Spleen (tissue), 11 donors: Measurements from ENCODE around the gene RYK. TPM values are rescaled to one million over a fixed set of nuclear protein-coding genes. Genes with fewer than 3 reads are reported as not detected.

Experiments used
- DNase-seq: peaks from one replicate; pipeline ENCODE4 v3.0.0-alpha.2; 2020
- H3K27ac ChIP-seq, 8 donors: fragments of 200-600 bp; sonication (generic) in 7 of 8; 1 replicate in 4 of 8; 2 replicates in 4 of 8; pipeline versions ENCODE4 v1.5.0 to v1.8.0; 2016 to 2021; ENCODE audit warnings: inconsistent platforms in 4 of 8, mild to moderate bottlenecking in 4 of 8, moderate library complexity in 1 of 8
- H3K27me3 ChIP-seq, 7 donors: fragments of 200-600 bp; sonication (generic) in 6 of 7; replicated peaks in 1 of 7; 1 replicate in 4 of 7; 2 replicates in 3 of 7; pipeline versions ENCODE4 v1.5.0 to v1.8.0; 2016 to 2021; ENCODE audit warnings: inconsistent platforms in 3 of 7, mild to moderate bottlenecking in 1 of 7
- H3K36me3 ChIP-seq, 6 donors: fragments of 200-600 bp; sonication (generic) in 5 of 6; 1 replicate in 4 of 6; 2 replicates in 2 of 6; pipeline versions ENCODE4 v1.5.0 to v1.8.0; 2016 to 2021; ENCODE audit warnings: inconsistent platforms in 2 of 6
- H3K4me1 ChIP-seq, 6 donors: fragments of 200-600 bp; sonication (generic) in 5 of 6; 1 replicate in 3 of 6; 2 replicates in 3 of 6; pipeline versions ENCODE4 v1.5.0 to v1.8.0; 2016 to 2021; ENCODE audit warnings: inconsistent platforms in 3 of 6
- H3K4me3 ChIP-seq, 8 donors: fragments of 200-600 bp; sonication (generic) in 7 of 8; 1 replicate in 4 of 8; 2 replicates in 4 of 8; pipeline versions ENCODE4 v1.5.0 to v1.8.0; 2016 to 2021; ENCODE audit warnings: inconsistent platforms in 4 of 8, mild to moderate bottlenecking in 4 of 8, moderate library complexity in 2 of 8
- H3K9me3 ChIP-seq, 8 donors: fragments of 200-600 bp; sonication (generic) in 7 of 8; 1 replicate in 4 of 8; 2 replicates in 4 of 8; pipeline versions ENCODE4 v1.5.0 to v1.8.0; 2016 to 2021; ENCODE audit warnings: inconsistent platforms in 4 of 8
- CTCF ChIP-seq, 11 experiments: fragments of 200-600 bp in 7 of 11; fragments of 450-650 bp in 4 of 11; sonication (generic) in 4 of 11; IDR thresholded peaks in 8 of 11; conservative IDR thresholded peaks in 3 of 11; 1 replicate in 7 of 11; 2 replicates in 4 of 11; pipeline versions ENCODE4 v1.4.0 to v1.8.0; 2016 to 2021; ENCODE audit warnings: antibody characterized with exemption in 11 of 11, inconsistent platforms in 4 of 11, mild to moderate bottlenecking in 1 of 11
- POLR2A ChIP-seq, 3 donors: fragments of 450-650 bp; IDR thresholded peaks; one replicate each; pipeline ENCODE4 v1.5.1; 2017; ENCODE audit warnings: antibody characterized with exemption in 3 of 3, mild to moderate bottlenecking in 1 of 3
- POLR2AphosphoS5 ChIP-seq, 3 donors: sonication (generic); formaldehyde crosslinking; IDR thresholded peaks; one replicate each; pipeline ENCODE4 v1.5.1; 2017; ENCODE audit warnings: antibody characterized with exemption in 3 of 3
- WGBS, 5 donors: extraction: QIAGEN DNeasy Blood & Tissue Kit in 3 of 5; methylation state at CpG; one replicate each; pipeline versions ENCODE4 v1.1.5 to v1.1.7; 2013 to 2018; 5-methylcytosine and 5-hydroxymethylcytosine counted together
- intact Hi-C: fragments of 100-400 bp; cut with DNase I; formaldehyde crosslinking; loops from one replicate; pipeline ENCODE4 v1.15.0; 2023; ENCODE audit warnings: low total_unique reads
- polyA plus RNA-seq, 3 donors: library from polyadenylated mRNA; stranded (reverse); fragments of 200-250 nt; gene quantifications; one replicate each; pipeline ENCODE4 v1.2.1, GENCODE V29; 2013
- total RNA-seq, 7 donors: library from RNA; depleted of rRNA in 3 of 7; stranded (reverse); fragments of >200 nt in 3 of 7; fragmentation: NEBNext Ultra II Directional in 4 of 7; extraction: Animal tissue kit (Norgen Biotek cat#: 25700) in 4 of 7; gene quantifications; one replicate each; pipeline versions ENCODE4 v1.1.0 to v1.2.1, GENCODE V29; 2016 to 2021
- donor health status: healthy with polysubstance abuse.
- donor health status: DM: no; HTN: no; CAD: no; lungs with moderate emphysema.
- donor health status: DM: no; HTN: no; CAD: no.
- donor health status: Bipolar disorder and iron deficiency.
- donor health status: healthy.
- donor health status: DM: no; HTN: no; CAD: no.
- donor health status: DM: yes; HTN: yes; CAD: no.

Gene RYK
- total and polyA plus RNA-seq, 10 donors: 18.9 to 108 (median 50.9) TPM

- DNase-seq: no peak
- no peak for TF ChIP-seq POLR2AphosphoS5 (IDR thresholded peaks at IDR 0.05)
- no peak for TF ChIP-seq CTCF (IDR thresholded peaks at IDR 0.05 in 8 of 11, conservative IDR thresholded peaks at IDR 0.05 in 3 of 11)
- TF ChIP-seq POLR2A (IDR thresholded peaks at IDR 0.05): no peak
- intact Hi-C loops: no loop called here
- H3K27ac ChIP-seq: no peak overlapping the region
- H3K4me1 ChIP-seq: peaks cover 0 to 21% (median 10%) of the 10 kb centered on the region in 6 donors
- no peak overlapping the region for H3K4me3 ChIP-seq
- peaks cover 0 to 13% (median 0%) of the 10 kb centered on the region in 7 donors for H3K27me3 ChIP-seq
- peaks cover 0 to 6% (median 0%) of the 10 kb centered on the region in 8 donors for H3K9me3 ChIP-seq
- no peaks in the 10 kb centered on the region for H3K36me3 ChIP-seq
These were observed 46.0 kb upstream of the RYK start for GRCh38 chr3:134296616-134297015.

GRCh38 chr3:134295930-134296329 lies 45.3 kb upstream of the RYK start:
- H3K4me1 ChIP-seq: peaks cover 0 to 25% (median 10%) of the 10 kb centered on the region in 6 donors
- H3K9me3 ChIP-seq: peaks cover 0 to 6% (median 0%) of the 10 kb centered on the region in 8 donors
- H3K4me3 ChIP-seq: no peak overlapping the region
- 95 to 100% (median 100%) methylated on average over 1 of the region's 1 CpG for WGBS, 5 donors
- DNase-seq: no peak
- H3K36me3 ChIP-seq: no peaks in the 10 kb centered on the region
- intact Hi-C loops: no loop called here
- no peak overlapping the region for H3K27ac ChIP-seq
- peaks cover 0 to 13% (median 0%) of the 10 kb centered on the region in 7 donors for H3K27me3 ChIP-seq
- TF ChIP-seq POLR2AphosphoS5 (IDR thresholded peaks at IDR 0.05): no peak
- TF ChIP-seq CTCF (IDR thresholded peaks at IDR 0.05 in 8 of 11, conservative IDR thresholded peaks at IDR 0.05 in 3 of 11): no peak
- no peak for TF ChIP-seq POLR2A (IDR thresholded peaks at IDR 0.05)

DNA sequence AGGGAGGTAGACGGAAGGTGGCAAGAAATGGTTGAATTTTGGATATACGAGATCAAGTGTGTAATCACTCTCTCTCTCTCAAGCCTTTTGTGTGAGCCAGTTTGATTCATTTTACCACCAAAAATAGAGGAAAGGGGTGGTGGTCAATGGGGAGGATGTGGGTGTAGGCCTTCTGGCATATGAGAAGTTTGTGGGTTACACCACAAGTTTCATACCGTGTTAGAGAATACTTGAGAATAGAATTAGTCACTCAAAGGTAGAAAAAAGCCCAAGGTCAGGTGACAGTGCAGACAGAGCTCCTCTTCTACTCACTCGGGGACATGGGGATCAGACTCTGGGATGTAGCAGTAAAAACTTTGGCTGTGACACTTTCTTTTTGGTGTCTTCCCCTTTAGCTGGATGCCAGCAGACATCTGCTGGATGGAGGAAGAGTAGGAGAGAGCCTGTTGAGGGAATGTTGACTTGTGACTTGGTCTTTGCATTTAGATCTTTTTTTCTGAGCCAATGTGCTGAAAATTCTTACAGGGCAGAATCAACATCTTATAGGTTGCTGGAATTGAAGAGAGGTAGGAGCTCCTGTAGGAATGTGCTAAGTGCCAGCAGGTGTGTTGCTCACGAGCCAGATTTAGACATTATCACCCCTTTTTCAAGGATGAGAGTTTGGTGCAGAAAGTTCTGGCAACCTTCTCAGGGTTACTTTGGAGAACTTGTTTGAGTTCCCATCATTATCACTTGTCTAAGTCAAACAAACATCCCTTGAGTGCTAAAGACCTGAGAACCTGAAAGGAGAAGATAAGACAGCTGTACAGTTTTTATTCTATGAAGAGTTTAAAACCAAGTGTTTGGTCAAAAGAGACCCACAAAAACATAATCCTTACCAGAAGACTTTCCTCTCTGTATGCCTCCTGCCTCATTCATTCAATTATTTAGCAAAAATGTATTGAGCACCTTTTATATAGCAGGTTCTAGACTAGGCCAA lies 43.9 kb upstream of the RYK start:
- intact Hi-C loops: no loop called here
- Histone ChIP-seq H3K27ac (no peak overlapping the region), H3K27me3 (peaks cover 0 to 13% (median 0%) of the 10 kb centered on the region in 7 donors), H3K9me3 (peaks cover 0 to 6% (median 0%) of the 10 kb centered on the region in 8 donors), H3K4me3 (no peak overlapping the region), H3K36me3 (no peaks in the 10 kb centered on the region), H3K4me1 (peaks cover 0 to 25% (median 10%) of the 10 kb centered on the region in 6 donors)
- DNase-seq: no peak
- TF ChIP-seq POLR2AphosphoS5 (IDR thresholded peaks at IDR 0.05) (no peak), POLR2A (IDR thresholded peaks at IDR 0.05) (no peak), CTCF (IDR thresholded peaks at IDR 0.05 in 8 of 11, conservative IDR thresholded peaks at IDR 0.05 in 3 of 11) (no peak)
- 36 to 50% (median 45%) methylated on average over 5 of the region's 5 CpGs for WGBS, 5 donors
